Stomach (tissue), 9 donors: ENCODE results near the gene PRR5L. TPM values are rescaled to one million over a fixed set of nuclear protein-coding genes. Genes with fewer than 3 reads are reported as not detected.

Experiments used
- DNase-seq, 2 donors: peaks; one replicate each; pipeline versions ENCODE4 v3.0.0 to v3.0.0-alpha.2; 2013 to 2019
- H3K27ac ChIP-seq, 5 donors: fragments of 200-600 bp in 4 of 5; sonication (generic) in 4 of 5; one replicate each; pipeline ENCODE4 v1.5.1; 2013 to 2019; ENCODE audit warnings: mild to moderate bottlenecking in 1 of 5, moderate library complexity in 1 of 5
- H3K27me3 ChIP-seq, 3 donors: fragments of 200-600 bp; sonication (generic); one replicate each; pipeline ENCODE4 v1.5.1; 2017 to 2019; ENCODE audit warnings: mixed run types in 1 of 3
- H3K36me3 ChIP-seq, 4 donors: fragments of 200-600 bp; sonication (generic); 1 replicate in 3 of 4; 2 replicates in 1 of 4; pipeline ENCODE4 v1.5.1; 2016 to 2019
- H3K4me1 ChIP-seq, 4 donors: fragments of 200-600 bp; sonication (generic); one replicate each; pipeline ENCODE4 v1.5.1; 2016 to 2019
- H3K4me3 ChIP-seq, 4 donors: fragments of 200-600 bp; sonication (generic) in 3 of 4; one replicate each; pipeline ENCODE4 v1.5.1; 2016 to 2019; ENCODE audit warnings: mild to moderate bottlenecking in 1 of 4
- H3K9me3 ChIP-seq, 4 donors: fragments of 200-600 bp; sonication (generic); one replicate each; pipeline ENCODE4 v1.5.1; 2016 to 2019
- CTCF ChIP-seq, 7 experiments: fragments of 450-650 bp in 4 of 7; fragments of 200-600 bp in 3 of 7; sonication (generic) in 3 of 7; IDR thresholded peaks; one replicate each; pipeline ENCODE4 v1.5.1; 2016 to 2019; ENCODE audit warnings: antibody characterized with exemption in 7 of 7, control low read depth in 2 of 7, mild to moderate bottlenecking in 1 of 7
- EP300 ChIP-seq: sonication (generic); formaldehyde crosslinking; IDR thresholded peaks from one replicate; pipeline ENCODE4 v1.6.1; 2017; ENCODE audit warnings: antibody characterized with exemption
- POLR2A ChIP-seq, 4 donors: fragments of 450-650 bp; IDR thresholded peaks; one replicate each; pipeline ENCODE4 v1.6.1; 2016; ENCODE audit warnings: antibody characterized with exemption in 4 of 4, control low read depth in 2 of 4, mild to moderate bottlenecking in 1 of 4, moderate library complexity in 1 of 4
- POLR2AphosphoS5 ChIP-seq, 3 donors: sonication (generic); formaldehyde crosslinking; IDR thresholded peaks; one replicate each; pipeline ENCODE4 v1.6.1; 2016; ENCODE audit warnings: antibody characterized with exemption in 3 of 3
- WGBS, 5 donors: extraction: QIAGEN DNeasy Blood & Tissue Kit in 3 of 5; methylation state at CpG; one replicate each; pipeline versions ENCODE4 v1.1.5 to v1.1.7; 2013 to 2018; 5-methylcytosine and 5-hydroxymethylcytosine counted together
- intact Hi-C: fragments of 100-400 bp; cut with DNase I; formaldehyde crosslinking; loops from one replicate; pipeline ENCODE4 v1.15.1; 2023; ENCODE audit warnings: low total_unique reads
- polyA plus RNA-seq, 3 donors: library from polyadenylated mRNA; stranded (reverse); fragments of 200-250 nt; gene quantifications; one replicate each; pipeline ENCODE4 v1.2.3, GENCODE V29; 2013
- total RNA-seq, 5 donors: library from RNA; depleted of rRNA; stranded (reverse); fragments of >200 nt; gene quantifications; one replicate each; pipeline versions ENCODE4 v1.1.0 to v1.2.3, GENCODE V29; 2014 to 2016
- donor health status: healthy with polysubstance abuse.
- donor health status: Bipolar disorder and iron deficiency.
- donor health status: healthy.

Gene PRR5L
- total and polyA plus RNA-seq, 8 donors: 1.4 to 274 (median 2.4) TPM; not detected in 1

GRCh38 chr11:36328966-36329673, 33.0 kb downstream of the PRR5L start:
- DNase-seq: no peak
- Histone ChIP-seq H3K4me3 (no peak overlapping the region), H3K27me3 (no peaks in the 10 kb centered on the region), H3K36me3 (no peaks in the 10 kb centered on the region), H3K27ac (no peak overlapping the region), H3K9me3 (no peaks in the 10 kb centered on the region), H3K4me1 (no peaks in the 10 kb centered on the region)
- 56 to 79% (median 66%) methylated on average over 2 of the region's 2 CpGs for WGBS, 5 donors
- TF ChIP-seq EP300: no peak
- TF ChIP-seq POLR2AphosphoS5 (IDR thresholded peaks at IDR 0.05): no peak
- TF ChIP-seq CTCF (IDR thresholded peaks at IDR 0.05): no peak
- no peak for TF ChIP-seq POLR2A (IDR thresholded peaks at IDR 0.05)
- intact Hi-C loops: no loop called here

DNA sequence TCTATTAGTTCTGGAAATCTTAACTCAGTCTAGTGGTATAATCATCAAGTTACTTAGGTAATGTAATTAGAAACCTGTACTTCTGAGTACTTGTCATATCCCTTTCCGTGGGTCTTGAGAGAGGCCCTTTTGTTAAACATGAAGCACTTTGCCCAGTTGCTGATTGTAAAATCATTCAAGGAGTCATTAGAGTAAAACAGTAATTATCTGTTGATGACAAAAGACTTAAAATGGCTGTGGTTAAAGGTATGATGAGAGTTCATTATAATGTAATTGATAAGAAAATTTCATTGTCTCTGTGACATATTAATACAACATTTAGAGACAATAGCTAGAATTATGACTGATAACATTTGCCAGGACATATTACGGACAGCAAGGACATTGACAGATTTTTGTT, 34.3 kb downstream of the PRR5L start:
- Histone ChIP-seq H3K4me1 (no peaks in the 10 kb centered on the region), H3K36me3 (no peaks in the 10 kb centered on the region), H3K4me3 (no peak overlapping the region), H3K27me3 (no peaks in the 10 kb centered on the region), H3K27ac (no peak overlapping the region), H3K9me3 (no peaks in the 10 kb centered on the region)
- intact Hi-C loops: no loop called here
- TF ChIP-seq POLR2A (IDR thresholded peaks at IDR 0.05) (no peak), POLR2AphosphoS5 (IDR thresholded peaks at IDR 0.05) (no peak)
- no peak for DNase-seq
- 70 to 93% (median 83%) methylated on average over 2 of the region's 2 CpGs for WGBS, 5 donors

- DNase-seq: no peak
- TF ChIP-seq CTCF (IDR thresholded peaks at IDR 0.05) (no peak), EP300 (no peak), POLR2AphosphoS5 (IDR thresholded peaks at IDR 0.05) (no peak), POLR2A (IDR thresholded peaks at IDR 0.05) (no peak)
- Histone ChIP-seq H3K36me3 (no peaks in the 10 kb centered on the region), H3K27ac (no peak overlapping the region), H3K27me3 (no peaks in the 10 kb centered on the region), H3K4me3 (no peak overlapping the region), H3K9me3 (no peaks in the 10 kb centered on the region), H3K4me1 (no peaks in the 10 kb centered on the region)
- intact Hi-C loops: no loop called here
- WGBS, 5 donors: 90 to 93% (median 92%) methylated on average over 1 of the region's 1 CpG
Measured at GRCh38 chr11:36333468-36333867, 37.4 kb downstream of the PRR5L start.

DNA sequence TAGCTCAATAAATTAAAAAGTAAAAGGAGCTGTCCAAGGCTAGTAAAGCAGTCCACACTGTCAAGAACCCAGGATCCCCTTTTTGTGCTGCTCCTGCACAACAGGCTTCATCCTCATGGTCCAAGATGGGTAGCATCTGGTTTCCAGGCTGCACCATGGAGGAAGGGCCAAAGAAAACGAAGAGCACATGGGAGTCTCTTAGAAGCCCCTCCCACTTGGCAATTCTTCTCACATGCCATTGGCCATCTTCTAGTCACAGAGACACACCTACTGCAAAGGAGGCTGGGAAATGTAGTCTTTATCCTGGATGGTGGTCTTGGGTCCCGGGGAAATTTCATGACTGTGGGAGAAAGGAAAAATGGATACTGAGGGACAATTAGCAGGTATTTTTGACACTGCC, 37.8 kb downstream of the PRR5L start:
- Histone ChIP-seq H3K4me3 (no peak overlapping the region), H3K36me3 (no peaks in the 10 kb centered on the region), H3K4me1 (no peaks in the 10 kb centered on the region), H3K27ac (no peak overlapping the region), H3K27me3 (no peaks in the 10 kb centered on the region), H3K9me3 (no peaks in the 10 kb centered on the region)
- intact Hi-C loops: no loop called here
- DNase-seq: no peak
- TF ChIP-seq POLR2AphosphoS5 (IDR thresholded peaks at IDR 0.05) (no peak), POLR2A (IDR thresholded peaks at IDR 0.05) (no peak), EP300 (no peak), CTCF (IDR thresholded peaks at IDR 0.05) (no peak)
- WGBS, 5 donors: 53 to 64% (median 62%) methylated on average over 2 of the region's 2 CpGs

DNA sequence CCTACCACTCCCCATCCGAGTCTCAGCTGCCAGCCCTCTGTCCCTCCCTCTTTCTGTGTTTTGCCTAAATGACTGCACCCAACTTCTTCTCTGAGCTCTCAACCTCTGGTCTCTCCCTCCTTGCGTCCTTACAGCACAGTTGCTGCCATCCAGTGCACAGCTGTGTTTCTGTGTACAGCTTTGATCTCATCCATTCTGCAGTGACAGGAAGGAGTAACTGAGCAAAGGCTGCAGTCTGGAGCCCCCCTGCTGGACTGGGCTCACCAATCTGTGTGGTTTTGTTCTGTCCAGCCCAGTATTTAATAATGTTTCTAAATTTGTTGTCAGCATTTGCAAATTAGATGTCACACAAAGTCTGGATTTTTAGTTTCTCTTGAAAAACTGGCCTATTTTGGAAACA, 43.8 kb downstream of the PRR5L start:
- WGBS, 5 donors: 74 to 90% (median 78%) methylated on average over 2 of the region's 2 CpGs
- H3K4me3 ChIP-seq: no peak overlapping the region
- no peaks in the 10 kb centered on the region for H3K4me1 ChIP-seq
- no peaks in the 10 kb centered on the region for H3K9me3 ChIP-seq
- no peak for DNase-seq
- intact Hi-C loops: no loop called here
- peaks cover 0 to 14% (median 0%) of the 10 kb centered on the region in 3 donors for H3K27me3 ChIP-seq
- TF ChIP-seq CTCF (IDR thresholded peaks at IDR 0.05): no peak
- TF ChIP-seq POLR2A (IDR thresholded peaks at IDR 0.05): no peak
- no peak for TF ChIP-seq POLR2AphosphoS5 (IDR thresholded peaks at IDR 0.05)
- no peak for TF ChIP-seq EP300
- H3K27ac ChIP-seq: no peak overlapping the region
- no peaks in the 10 kb centered on the region for H3K36me3 ChIP-seq
